ENCODE results near the gene SORL1.

The SORL1 gene

DNA sequence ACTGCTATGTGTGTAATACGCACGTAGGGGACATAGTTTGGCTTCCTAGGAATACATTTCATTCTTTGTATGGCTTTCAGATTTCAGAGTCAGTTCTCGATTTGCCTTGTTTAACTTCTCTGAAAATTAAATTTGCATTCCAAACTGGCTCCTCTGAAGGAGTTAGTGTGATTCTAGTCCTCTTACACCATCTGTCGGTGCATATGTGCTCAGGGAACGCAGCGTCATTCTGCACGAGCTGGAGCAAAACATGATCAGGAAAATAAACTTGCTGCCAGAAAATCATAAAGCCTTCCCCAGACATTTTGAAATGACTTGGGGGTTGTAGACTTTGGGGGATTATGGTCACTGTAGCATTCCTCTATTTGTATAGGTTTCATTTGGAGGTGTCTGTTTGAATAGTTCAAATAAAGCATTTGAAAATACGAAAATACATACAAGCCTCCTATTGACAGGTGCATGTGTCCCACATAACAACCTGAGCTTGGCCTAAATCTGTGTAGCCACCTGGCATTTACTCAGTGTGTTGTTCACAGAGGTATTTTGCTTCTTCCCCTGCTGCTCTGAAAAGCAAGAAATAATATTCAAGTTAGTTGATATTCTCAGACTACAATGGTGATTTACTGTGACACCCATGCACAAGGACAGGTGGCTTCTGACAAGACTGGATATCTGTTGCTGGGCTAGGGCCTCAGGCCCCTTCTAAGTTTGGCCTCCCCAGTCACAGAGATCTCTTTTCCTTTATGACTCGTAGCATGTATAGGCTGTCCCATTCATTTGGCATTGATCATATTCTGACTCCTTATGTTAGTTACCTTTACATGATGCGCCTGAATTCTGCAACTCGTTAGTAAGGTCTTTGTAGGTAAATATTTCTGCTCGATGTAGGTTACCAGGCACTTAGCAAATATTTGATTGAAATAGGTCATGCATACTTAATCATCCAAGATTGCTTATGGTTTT lies 82.3 kb downstream of the SORL1 start:
- FAIRE-seq (peak; percentile 58), DNase-seq (ENCODE audit: insufficient read length) (no peak)
- TF ChIP-seq TAF1 (IDR thresholded peaks at IDR 0.05; ENCODE audit: borderline replicate concordance, low read depth, low read length) (no peak), POLR2AphosphoS5 (IDR thresholded peaks at IDR 0.05; ENCODE audit: low read depth, low read length) (no peak), POLR2A (IDR thresholded peaks at IDR 0.05; ENCODE audit: low read depth, low read length) (no peak)

DNA sequence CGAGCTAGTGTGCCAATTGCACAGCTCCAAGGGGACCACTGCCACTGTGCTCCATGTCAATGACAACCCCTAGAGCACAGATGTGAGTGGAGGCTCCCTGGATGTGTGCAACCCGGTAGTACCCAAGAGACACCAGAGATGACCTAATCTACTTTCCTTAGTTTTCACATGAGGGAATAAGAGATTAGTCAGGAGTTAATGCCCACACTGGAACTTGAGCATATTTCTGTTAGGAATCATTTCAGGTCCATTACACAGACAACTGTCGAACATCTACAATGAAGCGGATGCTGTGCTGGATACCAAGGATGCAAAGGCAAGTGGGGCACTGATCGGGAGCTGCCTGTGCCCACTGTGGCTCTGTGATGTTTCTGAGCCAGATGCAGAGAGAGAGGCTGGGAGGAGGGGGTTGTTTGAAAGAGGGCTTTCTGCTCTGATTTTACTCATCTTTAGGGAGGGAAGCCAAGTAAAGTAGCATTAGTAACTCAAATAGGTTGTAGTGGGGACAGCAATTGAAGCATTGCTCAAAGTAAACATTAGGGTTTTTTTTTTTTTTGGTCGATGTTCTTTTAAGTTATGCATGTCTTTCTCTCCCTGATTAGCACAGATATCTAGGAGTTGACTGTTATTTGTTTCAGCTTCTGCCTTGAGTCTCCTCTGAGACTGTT lies 83.1 kb downstream of the SORL1 start:
- DNase-seq (ENCODE audit: insufficient read length) (no peak), FAIRE-seq (no peak)
- TF ChIP-seq POLR2A (IDR thresholded peaks at IDR 0.05; ENCODE audit: low read depth, low read length), result no peak
- TF ChIP-seq POLR2AphosphoS5 (IDR thresholded peaks at IDR 0.05; ENCODE audit: low read depth, low read length), result no peak
- no peak for TF ChIP-seq TAF1 (IDR thresholded peaks at IDR 0.05; ENCODE audit: borderline replicate concordance, low read depth, low read length)

DNA sequence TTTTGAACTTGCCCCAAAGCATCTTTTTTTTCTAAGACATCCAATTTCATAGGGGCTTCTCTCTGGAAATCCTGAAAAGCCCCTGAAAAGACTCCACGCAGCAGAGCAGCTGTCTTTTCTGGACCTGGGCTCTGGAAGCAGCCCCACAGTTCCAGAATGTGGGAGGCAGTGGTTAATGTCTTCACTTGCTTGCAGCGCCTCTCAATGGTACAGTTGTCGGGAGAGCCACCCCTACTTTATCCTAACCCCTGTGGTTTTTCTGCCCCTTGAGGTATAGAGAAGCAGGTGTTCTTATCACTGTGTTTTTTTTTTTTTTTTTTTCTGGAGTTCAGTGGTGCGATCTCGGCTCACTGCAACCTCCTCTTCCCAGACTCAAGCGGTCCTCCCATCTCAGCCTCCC lies 84.0 kb downstream of the SORL1 start:
- DNase-seq (ENCODE audit: insufficient read length) (no peak), FAIRE-seq (no peak)
- TF ChIP-seq POLR2A (IDR thresholded peaks at IDR 0.05; ENCODE audit: low read depth, low read length) (no peak), POLR2AphosphoS5 (IDR thresholded peaks at IDR 0.05; ENCODE audit: low read depth, low read length) (no peak), TAF1 (IDR thresholded peaks at IDR 0.05; ENCODE audit: borderline replicate concordance, low read depth, low read length) (no peak)

DNA sequence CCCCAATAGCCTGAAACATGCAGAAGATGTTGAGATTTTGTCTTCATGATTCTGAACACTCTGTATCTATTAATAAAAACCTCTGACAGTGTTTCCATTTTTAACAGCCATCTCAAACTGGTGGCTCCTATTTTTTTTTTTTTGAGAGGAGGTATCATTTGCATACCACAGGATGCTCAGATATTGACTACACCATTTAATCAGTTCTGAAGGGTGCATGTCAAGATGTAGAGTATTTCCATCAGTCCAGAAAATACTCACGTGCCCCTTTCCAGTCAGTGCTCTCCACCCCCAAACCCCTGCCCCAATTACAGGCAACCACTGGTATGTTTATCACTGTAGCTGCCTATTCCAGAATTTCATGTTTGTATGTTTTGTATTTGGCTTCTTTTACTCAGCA lies 85.9 kb downstream of the SORL1 start:
- DNase-seq (ENCODE audit: insufficient read length) (no peak), FAIRE-seq (peak; percentile 91)
- no peak for TF ChIP-seq TAF1 (IDR thresholded peaks at IDR 0.05; ENCODE audit: borderline replicate concordance, low read depth, low read length)
- TF ChIP-seq POLR2AphosphoS5 (IDR thresholded peaks at IDR 0.05; ENCODE audit: low read depth, low read length), result no peak
- no peak for TF ChIP-seq POLR2A (IDR thresholded peaks at IDR 0.05; ENCODE audit: low read depth, low read length)

DNA sequence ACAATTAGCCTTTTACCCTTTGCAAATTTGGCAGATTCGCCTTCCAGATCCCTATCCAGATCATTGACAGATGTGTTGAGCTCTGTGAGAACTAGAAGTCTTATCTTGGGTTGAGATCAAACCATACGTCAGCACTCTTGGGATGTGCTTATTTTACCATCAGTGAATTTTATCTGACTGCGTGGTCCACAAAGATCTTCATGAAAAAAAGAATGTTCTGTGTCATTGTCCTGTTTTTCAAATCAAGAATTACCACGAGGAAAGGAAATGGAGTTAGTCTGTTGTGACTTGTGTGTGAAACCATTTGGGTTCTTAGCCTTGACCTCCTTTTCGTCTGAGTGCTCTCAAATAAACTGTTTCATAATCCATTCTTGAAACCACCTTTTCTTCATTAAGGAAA lies 86.9 kb downstream of the SORL1 start:
- FAIRE-seq (peak; percentile 89), DNase-seq (ENCODE audit: insufficient read length) (no peak)
- TF ChIP-seq POLR2AphosphoS5 (IDR thresholded peaks at IDR 0.05; ENCODE audit: low read depth, low read length), result no peak
- no peak for TF ChIP-seq POLR2A (IDR thresholded peaks at IDR 0.05; ENCODE audit: low read depth, low read length)
- TF ChIP-seq TAF1 (IDR thresholded peaks at IDR 0.05; ENCODE audit: borderline replicate concordance, low read depth, low read length), result no peak

DNA sequence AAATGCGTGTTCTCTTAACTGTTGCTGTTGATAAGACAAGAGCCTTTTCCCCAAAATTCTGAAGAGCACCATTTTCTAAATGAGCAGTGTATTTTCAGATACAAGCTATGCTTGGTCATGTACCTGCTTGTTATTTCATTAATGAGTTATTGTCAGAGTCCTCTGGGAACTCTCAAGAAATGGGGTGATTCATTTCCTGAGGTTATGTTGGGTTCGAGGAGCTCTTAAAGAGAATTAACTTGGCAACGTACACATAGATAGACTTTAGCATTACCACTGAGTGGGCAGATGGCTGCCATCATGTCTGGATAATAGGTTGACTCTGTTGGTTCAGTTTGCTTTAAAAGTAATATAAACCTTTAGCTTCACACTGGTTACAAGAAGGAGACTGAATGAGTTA lies 88.5 kb downstream of the SORL1 start:
- no peak for TF ChIP-seq POLR2A (IDR thresholded peaks at IDR 0.05; ENCODE audit: low read depth, low read length)
- TF ChIP-seq POLR2AphosphoS5 (IDR thresholded peaks at IDR 0.05; ENCODE audit: low read depth, low read length), result no peak
- no peak for TF ChIP-seq TAF1 (IDR thresholded peaks at IDR 0.05; ENCODE audit: borderline replicate concordance, low read depth, low read length)
- FAIRE-seq (peak; percentile 40), DNase-seq (ENCODE audit: insufficient read length) (no peak)

DNA sequence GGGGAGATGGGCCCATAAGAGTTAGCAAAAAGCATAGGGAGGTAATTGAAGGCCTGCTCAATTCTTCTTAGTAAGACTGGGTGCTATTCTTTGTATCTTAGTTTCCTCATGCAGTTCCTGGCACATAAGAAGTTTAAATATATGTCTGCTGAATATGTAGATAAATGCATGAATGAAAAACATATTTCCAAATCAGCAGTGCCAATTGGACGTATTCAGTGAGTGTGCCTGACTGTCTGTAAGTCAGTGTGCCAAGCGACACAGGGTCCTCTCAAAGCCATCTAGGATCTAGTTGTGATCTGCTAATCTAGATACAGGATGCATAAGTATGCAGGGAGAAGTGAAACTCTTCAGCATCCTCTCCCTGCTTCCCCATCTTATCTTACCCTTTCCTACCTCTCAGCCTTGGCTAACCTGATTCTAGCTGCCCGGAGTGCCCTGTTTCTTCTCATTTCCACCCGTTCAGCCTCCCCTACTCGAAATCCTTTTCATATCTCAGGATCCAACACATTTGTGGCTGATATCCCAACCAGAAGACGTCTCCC lies 91.8 kb downstream of the SORL1 start:
- TF ChIP-seq POLR2A (IDR thresholded peaks at IDR 0.05; ENCODE audit: low read depth, low read length) (no peak), TAF1 (IDR thresholded peaks at IDR 0.05; ENCODE audit: borderline replicate concordance, low read depth, low read length) (no peak)
- DNase-seq (ENCODE audit: insufficient read length) (no peak), FAIRE-seq (peak; percentile 82)

DNA sequence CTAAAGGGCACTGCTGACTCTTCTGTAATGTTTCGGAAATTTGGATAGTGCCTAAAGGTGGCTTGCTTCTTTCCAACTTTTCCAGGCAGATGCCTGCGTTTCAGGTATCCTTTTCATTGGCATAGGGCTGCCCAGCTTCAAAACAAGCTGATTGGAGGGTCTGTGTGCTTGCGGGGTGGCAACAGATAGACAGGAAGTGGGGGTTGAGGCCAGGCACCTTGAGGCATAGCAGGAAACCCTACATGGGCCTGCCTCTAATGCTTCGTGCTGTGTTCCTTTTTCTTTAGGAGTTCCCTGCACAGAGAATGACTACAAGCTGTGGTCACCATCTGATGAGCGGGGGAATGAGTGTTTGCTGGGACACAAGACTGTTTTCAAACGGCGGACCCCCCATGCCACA lies 92.8 kb downstream of the SORL1 start:
- TF ChIP-seq POLR2AphosphoS5 (IDR thresholded peaks at IDR 0.05; ENCODE audit: low read depth, low read length) (no peak), TAF1 (IDR thresholded peaks at IDR 0.05; ENCODE audit: borderline replicate concordance, low read depth, low read length) (no peak), POLR2A (IDR thresholded peaks at IDR 0.05; ENCODE audit: low read depth, low read length) (no peak)
- no peak for FAIRE-seq
- DNase-seq (ENCODE audit: insufficient read length), result no peak

DNA sequence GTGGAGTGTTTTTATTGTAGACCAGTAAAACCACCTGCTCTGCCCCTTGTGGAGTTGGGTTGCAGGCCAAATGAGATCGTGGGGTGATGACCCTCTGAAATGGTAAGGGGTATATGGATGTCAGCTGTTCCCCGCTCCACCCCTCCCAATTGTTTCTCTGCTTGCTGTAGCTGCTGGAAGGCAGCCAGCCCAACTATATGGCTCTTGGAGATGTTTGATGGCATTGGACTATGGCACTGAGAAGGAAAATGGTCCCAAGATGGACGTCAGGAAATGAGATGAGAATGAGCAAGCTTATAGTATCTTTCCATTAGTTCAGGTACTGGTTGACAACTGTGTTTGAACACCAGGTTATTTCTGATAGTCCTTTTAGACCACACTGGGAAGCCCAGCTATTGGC lies 95.5 kb downstream of the SORL1 start:
- no peak for TF ChIP-seq TAF1 (IDR thresholded peaks at IDR 0.05; ENCODE audit: borderline replicate concordance, low read depth, low read length)
- TF ChIP-seq POLR2AphosphoS5 (IDR thresholded peaks at IDR 0.05; ENCODE audit: low read depth, low read length), result no peak
- no peak for TF ChIP-seq POLR2A (IDR thresholded peaks at IDR 0.05; ENCODE audit: low read depth, low read length)
- FAIRE-seq (peak; percentile 42), DNase-seq (ENCODE audit: insufficient read length) (no peak)

DNA sequence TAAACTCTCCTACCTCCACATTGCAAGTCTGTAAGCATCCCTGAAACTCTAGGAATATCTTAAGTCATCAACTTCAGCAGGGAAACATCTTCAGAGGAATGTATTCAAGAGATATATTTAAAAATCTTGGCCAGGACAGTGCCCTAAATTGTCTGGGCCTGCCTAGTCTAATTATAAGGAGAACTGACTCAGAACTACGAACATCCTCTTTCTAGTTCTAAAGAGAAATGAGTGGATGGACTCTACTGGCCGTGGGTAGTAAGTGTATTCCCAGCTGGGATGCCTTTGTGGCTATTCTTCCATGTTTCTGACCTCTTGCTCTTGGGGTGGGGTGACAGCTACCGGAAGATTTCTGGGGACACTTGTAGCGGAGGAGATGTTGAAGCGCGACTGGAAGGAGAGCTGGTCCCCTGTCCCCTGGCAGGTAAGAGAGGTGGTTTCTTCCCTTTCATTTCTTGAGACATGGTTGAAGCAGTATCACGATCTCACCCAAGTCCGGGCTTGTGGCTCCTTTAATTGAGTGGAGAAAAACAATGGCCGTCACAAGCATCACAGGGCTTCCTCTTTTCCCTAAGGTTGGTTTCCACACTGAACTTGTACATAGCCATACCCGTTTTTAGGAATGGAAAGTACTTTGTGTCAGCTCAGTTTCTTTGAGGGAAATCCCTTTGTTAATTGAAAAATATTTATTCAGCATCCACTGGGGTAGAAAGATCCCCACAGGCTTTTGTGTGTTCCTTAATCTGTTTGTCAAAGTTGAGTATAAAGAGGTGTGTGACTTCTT lies 98.3 kb downstream of the SORL1 start:
- no peak for DNase-seq (ENCODE audit: insufficient read length)
- peak; percentile 76 for FAIRE-seq
- TF ChIP-seq POLR2A (IDR thresholded peaks at IDR 0.05; ENCODE audit: low read depth, low read length) (no peak), TAF1 (IDR thresholded peaks at IDR 0.05; ENCODE audit: borderline replicate concordance, low read depth, low read length) (no peak), POLR2AphosphoS5 (IDR thresholded peaks at IDR 0.05; ENCODE audit: low read depth, low read length) (no peak)

DNA sequence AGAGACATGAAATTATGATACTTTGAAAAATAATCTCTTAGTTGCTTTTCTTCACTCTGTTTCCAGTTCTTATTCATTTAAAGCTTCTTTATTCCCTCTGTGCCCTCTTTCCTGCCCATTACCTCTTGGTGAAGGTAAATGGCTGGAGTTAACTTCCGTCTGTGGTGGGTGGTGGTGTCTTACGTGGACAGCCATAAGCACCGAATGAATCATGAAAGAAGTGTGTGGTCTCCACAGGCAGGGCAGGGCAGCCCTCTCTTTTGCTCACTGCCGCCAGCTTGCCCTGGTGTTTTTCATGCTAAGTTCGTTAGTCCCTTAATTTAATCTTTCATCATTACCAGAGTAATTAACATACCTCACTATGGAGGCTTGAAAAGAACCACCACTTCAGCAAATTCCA lies 99.3 kb downstream of the SORL1 start:
- TF ChIP-seq TAF1 (IDR thresholded peaks at IDR 0.05; ENCODE audit: borderline replicate concordance, low read depth, low read length) (no peak), POLR2AphosphoS5 (IDR thresholded peaks at IDR 0.05; ENCODE audit: low read depth, low read length) (no peak), POLR2A (IDR thresholded peaks at IDR 0.05; ENCODE audit: low read depth, low read length) (no peak)
- FAIRE-seq, result peak; percentile 80

More for the DNA sequence above, 99.3 kb downstream of the SORL1 start:
- no peak for DNase-seq (ENCODE audit: insufficient read length)
